Astrocyte of the spinal cord (primary cell): ENCODE data around the gene RASIP1.
A peak's percentile ranks its signal among the peaks of the same experiment; 100 is the strongest.

Source experiments
- DNase-seq: peaks from one replicate; pipeline ENCODE4 v3.0.0; 2011; ENCODE audit warnings: low read depth, low spot score
- H3K4me3 ChIP-seq: 2 replicates; pipeline ENCODE4 v1.5.1; 2011; ENCODE audit warnings: low read depth, mild to moderate bottlenecking, low read length, moderate library complexity
- CTCF ChIP-seq: IDR thresholded peaks from 2 replicates; pipeline ENCODE4 v1.5.1; 2012; ENCODE audit warnings: low read depth, mild to moderate bottlenecking, low read length, inconsistent platforms
- in situ Hi-C: cut with HindIII; loops from 2 replicates; pipeline ENCODE4 v1.10.0; 2017; ENCODE audit warnings: low sequenced_read_pairs

RASIP1 gene

GRCh38 chr19:48741129-48741999 lies 954 bp upstream of the RASIP1 start:
- TF ChIP-seq CTCF: no peak
- no peak for DNase-seq
- no peak overlapping the region for H3K4me3 ChIP-seq
- in situ Hi-C loops: no loop called here

GRCh38 chr19:48739404-48740163 lies 826 bp downstream of the RASIP1 start:
- no peak for TF ChIP-seq CTCF
- in situ Hi-C loops: no loop called here
- H3K4me3 ChIP-seq: peak overlapping the region; percentile 13
- no peak for DNase-seq

GRCh38 chr19:48738557-48739403 lies 1.6 kb downstream of the RASIP1 start:
- H3K4me3 ChIP-seq: peak overlapping the region; percentile 18
- DNase-seq: peak; percentile 81
- TF ChIP-seq CTCF: peak; percentile 24
- in situ Hi-C loops: no loop called here

GRCh38 chr19:48737360-48737998 lies 2.9 kb downstream of the RASIP1 start:
- DNase-seq: no peak
- in situ Hi-C loops: no loop called here
- no peak for TF ChIP-seq CTCF
- H3K4me3 ChIP-seq: no peak overlapping the region

- TF ChIP-seq CTCF: no peak
- peak overlapping the region; percentile 35 for H3K4me3 ChIP-seq
- peak; percentile 29 for DNase-seq
- in situ Hi-C loops: no loop called here
Observed at GRCh38 chr19:48735031-48735615, 5.3 kb downstream of the RASIP1 start.
